Stimulated activated CD4-positive, alpha-beta T cell treated with anti-CD3 and anti-CD28 coated beads, Interleukin-4, amount 100 ng/mL, for 24 hours (primary cell): ENCODE data around the gene KRT33A.
"Not testable (repeated sequence)": the region's sequence is repeated elsewhere in the genome, so short reads cannot be mapped to it uniquely, and the experiment has no call there.

Experiments
- DNase-seq: peaks from one replicate; pipeline ENCODE4 v3.0.0-alpha.2; 2020

The KRT33A gene

DNA sequence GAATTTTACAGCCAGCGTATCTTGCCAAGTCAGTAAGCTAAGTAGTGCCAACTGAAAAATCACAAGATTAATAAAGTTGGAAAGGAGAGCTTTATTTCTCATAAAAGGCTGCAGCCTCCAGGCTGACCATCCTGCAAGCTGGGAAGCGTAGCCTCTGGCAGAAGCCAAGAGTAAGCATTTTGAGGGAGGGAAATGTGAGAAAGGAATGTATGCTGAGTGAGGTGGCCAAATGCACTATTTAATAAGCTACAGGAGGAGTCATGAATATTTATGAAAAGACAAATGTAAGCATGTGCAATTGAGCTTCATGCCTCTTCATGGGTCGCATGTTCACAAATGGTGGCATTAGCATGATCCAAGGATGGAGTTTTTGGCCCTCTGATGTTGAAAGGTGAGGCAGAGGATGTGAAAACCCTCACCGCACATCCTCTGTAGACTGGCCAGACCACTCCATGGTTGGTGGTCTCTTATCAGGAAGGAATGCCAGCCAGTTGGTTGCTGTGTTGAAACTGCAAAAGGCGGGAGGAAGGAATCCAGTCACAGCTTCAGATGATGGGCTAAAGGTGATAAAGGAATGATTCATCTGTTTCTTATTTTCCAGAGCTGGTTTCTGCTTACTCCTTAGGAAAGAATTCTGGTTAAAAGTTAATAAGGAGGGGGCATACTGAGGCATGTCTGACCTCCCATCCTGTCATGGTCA lies 9.8 kb upstream of the KRT33A start:
- DNase-seq, result no peak

DNA sequence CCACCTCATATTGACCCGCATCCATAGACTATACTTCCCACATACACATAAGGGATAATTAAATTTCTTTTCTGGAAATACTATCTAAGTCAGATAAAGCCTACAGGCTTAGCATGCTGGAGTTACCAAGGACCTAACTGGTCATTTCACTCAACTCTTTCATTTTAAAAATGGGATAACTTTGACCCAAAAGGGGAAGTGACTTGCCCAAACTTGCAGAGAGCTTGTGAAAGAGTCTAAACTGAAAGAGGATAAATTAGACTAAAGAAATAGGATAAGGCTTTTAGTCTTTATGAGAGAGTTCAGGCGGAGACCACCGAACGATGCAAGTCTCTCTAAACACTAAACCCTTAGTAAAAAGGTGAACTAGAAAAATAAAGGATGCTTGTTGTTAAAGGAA lies 3.9 kb upstream of the KRT33A start:
- DNase-seq, result no peak

DNA sequence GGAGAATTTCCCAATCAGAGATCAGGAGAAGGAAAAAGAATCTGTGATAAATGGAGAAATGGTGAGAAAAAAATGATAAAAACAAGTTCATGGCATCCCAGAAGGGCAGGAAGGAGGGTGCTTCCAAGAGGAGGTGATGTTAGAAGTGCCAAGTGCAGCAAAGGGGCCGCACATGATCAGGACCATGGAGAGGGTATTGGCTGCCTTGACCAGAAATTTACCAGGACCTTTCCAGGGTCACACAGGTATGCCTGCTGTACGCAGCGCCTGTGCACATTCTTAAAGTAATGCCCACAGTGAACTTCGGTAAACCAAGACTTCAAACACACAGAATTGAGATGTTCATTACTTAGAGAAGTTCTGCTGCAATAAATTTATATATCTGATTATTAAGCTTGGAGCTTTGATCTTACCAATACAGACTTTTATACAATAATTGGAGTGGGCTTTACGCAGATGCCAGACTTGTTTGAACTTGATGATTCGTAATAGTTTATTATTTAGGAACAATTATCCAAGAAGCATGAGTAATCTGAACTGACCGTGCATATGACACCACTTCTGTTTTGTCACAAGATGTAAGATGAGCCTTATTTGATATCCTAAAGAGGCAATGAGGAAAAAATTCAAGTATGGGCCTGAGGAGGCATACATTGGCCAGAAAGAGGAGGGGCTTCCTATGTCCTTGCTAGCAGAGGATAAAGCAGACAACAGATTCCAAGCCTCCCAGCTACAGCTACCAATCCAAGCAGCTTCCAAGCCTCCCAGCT lies 2.2 kb upstream of the KRT33A start:
- DNase-seq, result no peak

DNA sequence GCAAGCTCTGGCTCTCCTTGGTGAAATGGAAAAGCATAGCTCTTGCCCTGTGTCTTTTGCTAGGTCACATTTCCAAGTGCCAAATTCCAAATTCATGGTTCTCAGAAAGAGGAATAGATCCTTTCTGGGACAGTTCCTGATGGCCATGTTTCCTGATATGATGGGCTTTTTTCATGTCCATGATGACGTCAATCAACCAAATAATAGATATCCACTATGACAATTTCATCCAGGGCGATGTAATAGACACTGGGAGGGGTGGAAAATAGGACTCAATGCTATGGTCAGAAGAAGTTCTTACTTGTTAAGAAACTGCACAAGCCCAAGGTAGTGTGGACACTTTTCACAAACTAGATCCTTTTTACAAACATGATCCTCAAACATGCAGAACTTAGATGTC lies 549 bp upstream of the KRT33A start:
- no peak for DNase-seq

DNA sequence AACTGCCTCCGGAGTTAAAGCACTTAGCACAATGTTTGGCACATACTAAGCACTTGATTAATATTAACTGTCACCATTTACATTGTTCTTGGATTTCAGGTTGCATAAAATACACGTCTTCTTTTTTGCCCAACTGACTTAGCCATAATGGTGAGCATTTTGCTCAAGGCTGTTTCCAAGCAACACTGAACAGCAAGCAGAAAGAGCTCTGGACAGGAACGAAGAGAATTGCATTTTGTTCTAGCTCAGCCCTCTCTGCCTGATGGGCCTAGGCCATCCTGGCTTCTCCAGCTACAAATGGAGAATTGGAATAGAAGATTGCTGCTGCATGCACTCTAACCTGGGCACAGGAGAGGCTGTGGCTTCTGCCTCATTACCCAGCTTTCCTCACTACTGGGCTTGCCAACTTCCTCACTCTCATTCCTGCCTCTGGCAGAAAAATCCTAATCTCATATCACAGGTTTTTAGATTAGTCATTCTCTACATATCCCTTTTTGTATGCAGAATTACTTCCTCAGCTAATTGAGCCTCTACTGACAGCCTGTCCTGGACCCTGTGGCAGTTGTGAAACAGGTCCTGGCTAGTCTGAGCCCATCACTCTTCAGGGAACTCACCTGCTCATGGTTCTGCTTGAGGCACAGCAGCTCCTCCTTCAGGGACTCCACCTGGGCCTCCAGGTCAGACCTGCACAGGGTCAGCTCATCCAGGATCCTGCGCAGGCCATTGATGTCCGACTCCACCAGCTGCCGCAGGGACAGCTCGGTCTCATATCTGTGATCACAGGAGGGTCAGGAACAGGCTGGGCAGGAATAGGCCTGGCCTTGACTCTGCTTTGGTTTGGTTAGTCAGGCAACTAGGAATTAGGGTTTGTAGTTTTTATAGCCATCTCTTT lies 2.5 kb downstream of the KRT33A start:
- DNase-seq, result no peak

DNA sequence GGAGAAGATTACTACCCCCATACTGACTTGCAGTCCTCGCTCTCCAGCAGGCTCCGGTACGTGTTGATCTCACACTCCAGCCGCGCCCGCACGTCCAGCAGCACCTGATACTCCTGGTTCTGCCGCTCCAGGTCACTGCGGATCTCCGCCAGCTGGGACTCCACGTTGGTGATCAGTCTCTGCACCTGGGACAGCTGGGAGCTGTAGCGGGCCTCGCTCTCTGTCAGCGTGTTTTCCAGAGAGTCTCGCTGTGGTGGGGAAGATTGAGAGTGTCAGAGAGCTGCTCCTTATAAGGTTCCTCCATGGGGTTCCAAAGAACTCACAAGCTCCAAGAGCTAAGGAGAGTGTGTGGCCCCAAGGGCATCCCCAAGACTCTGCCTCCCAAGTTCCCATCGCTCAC lies 4.2 kb downstream of the KRT33A start:
- DNase-seq, result not testable (repeated sequence)

DNA sequence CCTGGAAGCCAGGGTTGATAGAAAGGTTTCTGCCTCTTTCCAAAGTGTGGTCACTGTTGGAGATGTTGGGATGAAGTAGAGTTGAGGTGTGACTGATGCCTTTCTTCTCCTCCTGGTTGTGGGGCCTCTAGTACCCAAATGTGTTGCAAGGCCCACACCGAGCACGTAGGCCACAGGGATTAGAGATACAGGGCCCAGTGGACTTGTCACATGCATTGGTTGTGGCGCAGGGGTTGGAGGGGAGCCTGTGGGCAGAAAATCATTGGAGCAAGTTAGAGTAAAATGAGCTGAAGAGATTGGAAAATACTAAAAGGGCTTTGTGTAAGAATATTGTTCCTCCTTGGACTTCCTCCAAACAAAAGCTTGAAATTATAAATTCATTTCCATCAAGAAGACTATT lies 4.6 kb downstream of the KRT33A start:
- no peak for DNase-seq

DNA sequence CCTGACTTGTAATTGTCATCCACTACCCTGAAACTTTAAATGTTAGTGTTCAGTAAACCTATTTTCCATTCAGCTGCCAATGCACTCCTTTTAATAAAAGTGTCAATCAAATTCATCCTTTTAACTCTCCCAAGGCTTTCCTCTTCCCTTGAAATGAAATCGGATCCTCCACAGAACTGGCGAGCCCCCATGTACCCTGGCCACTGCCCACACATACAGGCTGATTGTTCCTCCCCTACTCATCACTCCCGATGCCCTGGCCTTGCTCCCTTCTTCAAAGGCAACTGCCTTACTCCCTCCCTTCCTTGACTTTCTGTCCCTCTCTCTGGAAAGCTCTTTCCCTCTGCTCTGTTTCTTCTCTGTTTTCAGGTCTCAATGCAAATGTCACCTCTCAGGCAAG lies 7.6 kb downstream of the KRT33A start:
- DNase-seq, result no peak

DNA sequence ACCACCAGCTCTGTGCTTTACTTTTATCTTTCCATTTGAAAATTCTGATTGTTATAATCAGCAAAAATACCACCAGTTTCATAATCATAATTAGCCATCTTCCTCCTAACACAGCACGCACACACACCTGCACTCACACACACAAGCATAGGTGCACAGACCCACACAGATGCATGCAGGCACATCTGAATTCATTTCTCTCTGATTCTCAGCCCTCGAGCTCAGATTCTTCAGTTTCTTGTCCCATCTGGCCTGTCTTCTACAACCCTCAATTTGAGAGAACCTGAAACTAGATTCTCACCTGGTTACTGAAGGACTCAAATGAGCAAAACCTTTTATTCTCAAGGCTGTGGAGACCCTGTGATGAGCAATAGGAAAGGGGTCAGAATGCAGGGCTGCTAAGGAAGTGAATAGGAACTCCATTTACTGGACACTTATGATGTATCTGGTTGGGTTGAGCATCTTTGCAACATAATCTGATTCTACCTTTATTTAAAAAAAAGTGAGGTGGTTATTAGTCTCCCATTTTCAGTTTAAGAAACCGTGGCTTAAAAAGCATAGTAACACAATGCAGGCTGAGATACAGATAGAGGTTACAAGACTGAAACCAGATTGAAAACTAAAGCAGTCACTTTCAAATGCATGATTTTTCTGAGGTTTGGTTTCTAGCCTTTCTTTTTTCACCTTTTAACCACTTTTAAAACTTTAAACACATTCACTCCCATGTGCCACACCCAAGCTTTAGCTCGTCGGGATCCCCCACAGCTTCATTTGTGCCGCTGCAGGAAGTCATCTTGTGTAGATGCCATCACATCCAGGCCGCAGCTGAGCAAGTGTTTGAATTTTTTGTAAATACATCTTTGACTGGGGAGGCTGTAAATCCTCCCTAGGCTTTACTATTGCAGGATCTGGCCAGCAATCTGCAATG lies 9.4 kb downstream of the KRT33A start:
- peak; percentile 46 for DNase-seq

DNA sequence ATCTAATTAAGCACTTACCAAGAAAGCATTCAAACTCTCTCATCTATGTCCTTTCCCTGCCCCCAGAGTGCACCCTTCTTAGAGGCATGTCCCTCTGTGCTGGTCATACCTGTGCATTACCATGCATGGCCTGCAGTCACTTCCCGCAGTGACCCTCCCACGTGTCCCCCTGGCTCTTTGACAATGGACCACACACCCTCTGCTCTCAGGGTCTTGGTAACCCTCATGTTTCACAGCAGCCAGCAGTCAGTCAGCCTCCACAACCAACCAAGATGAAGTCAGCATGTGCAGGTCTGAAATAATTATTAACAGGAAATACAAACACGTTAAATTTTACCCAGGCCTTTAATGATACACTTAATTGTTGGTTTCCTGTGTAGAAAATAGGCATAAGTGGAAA lies 10.1 kb downstream of the KRT33A start:
- DNase-seq, result no peak

DNA sequence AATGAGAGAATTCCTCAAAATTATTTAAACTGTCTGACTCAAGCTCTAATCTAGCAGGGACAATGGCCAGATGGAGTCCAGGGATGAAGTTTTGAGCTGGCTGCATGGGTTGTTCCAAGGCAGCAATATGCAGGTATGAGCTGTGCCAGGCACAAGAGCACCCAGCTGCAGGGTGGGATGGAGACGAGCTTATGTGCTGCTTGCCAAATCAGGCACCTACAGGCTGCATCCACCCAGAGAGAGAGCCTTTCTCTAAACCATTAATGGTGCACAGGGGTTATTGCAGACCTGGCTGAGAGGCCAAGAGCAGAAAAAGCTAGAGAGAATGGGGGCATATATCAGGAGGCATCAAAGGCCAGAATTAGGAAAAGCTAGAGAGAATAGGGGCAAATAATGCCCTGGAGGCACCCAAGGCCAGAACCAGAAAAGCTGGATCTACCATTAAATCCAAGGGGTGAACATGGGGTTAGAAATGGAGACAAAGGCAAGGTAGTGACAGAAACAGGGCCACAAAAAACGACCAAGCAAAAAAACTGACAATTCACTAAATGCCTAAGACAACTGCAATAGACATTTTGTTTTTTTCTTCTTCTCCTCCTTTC lies 11.0 kb downstream of the KRT33A start:
- no peak for DNase-seq

DNA sequence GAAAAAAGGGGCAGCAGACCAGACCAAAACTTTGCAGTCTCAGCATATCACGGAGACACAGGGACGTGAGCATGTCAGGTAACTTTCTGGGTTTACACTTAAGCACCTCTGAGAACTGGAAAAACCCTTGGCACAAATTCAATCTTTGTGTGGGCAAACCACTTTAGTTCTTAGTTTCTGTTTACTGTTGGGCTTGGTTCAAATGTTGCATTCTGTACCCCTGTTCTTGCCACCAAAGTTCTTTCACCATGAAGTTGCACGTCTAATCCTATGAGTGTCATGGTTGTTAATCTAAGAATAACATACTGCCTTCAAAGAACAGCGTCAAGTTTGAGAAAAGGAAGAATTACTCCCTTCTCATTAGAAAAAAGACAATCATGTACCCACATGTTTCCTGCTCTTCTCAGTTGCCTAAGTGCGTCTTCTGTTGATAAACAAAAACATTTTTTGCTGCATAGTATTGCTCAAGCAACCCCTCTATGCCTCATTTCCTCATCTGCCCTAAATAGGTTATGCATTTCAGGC lies 11.6 kb downstream of the KRT33A start:
- peak; percentile 41 for DNase-seq

DNA sequence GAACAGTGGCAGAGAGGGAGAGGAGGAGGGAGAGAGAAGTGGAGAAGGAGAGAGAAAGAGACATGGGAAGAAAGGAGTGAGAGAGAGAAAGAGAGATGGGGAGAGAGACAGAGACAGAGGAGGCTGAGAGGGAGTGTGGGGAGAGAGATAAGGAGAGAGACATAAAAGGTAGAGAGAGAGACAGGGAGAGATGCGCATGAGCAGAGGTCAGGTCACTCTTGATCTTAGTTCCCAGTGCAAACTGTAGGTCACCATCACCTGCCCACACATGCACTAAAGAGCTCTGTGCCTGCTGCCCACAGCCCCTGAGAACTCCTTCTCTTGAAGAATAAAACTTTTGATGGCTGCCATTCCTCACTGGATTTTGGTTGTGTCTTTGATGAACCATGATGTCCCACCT lies 14.9 kb downstream of the KRT33A start:
- DNase-seq, result no peak

DNA sequence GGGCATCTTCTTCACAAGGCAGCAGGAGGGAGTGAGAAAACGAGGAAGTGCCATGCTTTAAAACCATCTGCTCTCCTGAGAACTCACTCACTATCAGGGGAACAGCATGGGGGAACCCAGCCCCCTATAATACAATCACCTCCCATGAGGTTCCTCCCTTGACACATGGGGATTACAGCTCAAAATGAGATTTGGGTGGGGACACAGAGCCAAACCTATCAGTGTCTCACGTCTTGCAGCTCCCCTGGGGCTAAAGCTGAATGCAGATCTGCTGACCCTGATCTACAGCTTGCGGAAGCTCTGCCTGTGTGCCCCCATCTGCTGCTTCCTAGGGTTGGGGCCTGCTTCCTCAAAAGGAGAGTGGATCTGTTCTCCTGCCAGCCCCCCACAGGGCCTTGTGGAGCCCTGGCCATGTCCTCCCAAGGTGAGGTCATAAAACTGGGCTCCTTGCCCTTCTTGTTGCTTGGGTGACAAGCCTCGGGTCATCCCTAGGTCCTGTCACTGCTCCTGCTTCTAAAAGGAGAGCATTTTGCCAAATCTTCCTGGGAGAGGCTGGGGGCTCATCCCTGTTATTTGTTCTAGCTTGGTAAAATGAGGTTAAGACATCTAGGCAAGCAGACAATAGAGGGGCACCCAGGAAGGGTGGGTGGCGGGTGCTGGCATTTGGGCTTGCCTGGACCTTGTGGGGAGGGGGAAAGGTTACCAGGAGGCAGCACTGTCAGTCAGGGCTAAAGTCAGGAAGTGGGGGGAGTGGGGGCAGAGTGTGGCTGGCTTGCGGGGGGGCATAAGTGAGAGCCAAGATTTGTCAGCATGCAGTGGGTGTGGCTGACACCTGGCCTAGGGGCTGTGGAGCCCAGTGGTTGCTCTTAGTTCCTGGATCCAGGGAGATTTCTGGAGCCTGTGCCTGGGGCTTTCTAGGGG lies 16.0 kb downstream of the KRT33A start:
- DNase-seq, result no peak

DNA sequence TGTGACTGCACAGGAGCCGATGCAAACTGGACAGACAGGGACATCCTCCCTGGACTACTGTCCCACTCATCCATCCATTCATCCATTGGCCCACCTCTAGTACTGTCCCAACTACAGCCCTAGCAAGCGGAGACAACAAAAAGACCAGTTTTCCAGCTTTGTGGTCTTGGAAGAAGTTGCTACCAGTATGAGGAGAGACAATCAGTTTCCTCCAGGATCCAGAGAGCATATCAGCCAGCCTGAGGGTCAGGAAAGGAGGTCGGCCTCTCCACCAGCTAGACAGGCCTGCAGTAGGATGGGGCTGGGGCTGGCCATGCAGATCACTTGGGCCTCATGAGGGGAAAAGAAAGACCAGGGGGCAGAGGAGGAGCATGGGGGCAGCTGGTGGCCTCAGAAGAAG lies 16.8 kb downstream of the KRT33A start:
- DNase-seq, result no peak

DNA sequence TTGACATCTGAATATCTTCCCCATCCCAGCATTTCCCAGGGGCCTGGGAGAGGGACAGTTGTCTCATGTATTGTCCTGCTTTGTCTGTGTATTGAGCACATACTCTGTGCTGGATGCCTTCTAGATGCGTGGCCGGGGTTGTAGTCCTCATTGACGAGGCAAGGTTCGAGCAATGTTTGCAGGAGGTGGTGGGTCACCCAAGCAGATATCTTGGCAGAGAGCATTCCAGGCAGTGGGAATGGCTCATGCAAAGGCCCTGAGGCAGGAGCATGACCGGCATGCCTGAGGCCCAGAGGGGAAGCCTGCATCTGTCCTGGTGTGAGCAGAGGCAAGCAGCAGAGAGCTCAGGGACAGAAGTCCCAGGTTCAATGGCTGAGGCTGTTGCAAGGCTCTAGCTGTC lies 17.5 kb downstream of the KRT33A start:
- DNase-seq, result no peak

DNA sequence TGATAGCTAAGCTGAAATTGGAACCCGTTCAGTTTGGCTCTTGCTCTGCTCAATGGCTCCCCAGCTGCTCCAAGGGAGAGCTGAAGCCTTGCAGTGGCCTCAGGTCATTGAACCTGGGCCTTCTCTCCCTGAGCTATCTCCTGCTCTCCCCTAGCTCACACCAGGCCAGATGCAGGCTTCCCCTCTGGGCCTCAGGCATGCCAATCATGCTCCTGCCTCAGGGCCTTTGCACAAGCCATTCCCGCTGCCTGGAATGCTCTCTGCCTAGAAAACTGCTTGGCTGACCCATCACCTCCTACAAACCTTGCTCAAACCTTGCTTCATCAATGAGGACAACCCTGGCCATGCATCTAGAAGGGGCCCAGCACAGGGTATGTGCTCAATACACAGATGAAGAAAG lies 18.4 kb downstream of the KRT33A start:
- no peak for DNase-seq

DNA sequence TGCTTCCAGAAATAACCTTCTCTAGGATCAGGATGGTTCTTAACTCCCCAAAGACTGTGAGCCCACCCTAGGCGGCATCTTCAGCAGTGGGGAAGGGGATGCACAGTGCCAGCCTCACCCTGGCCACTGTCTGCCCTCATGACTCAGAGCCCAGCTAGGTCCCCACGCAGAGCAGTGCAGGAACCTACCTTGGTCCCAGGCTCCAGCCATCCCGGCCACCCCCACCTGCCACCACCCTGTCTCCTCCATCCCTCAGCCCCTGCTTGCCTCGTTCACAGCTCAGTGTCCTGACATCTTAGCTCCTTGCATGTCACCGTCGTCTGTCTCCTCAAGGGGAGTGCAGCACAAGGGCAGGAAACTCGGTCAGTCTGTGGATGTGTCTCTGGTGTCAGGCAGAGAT lies 19.0 kb downstream of the KRT33A start:
- no peak for DNase-seq

DNA sequence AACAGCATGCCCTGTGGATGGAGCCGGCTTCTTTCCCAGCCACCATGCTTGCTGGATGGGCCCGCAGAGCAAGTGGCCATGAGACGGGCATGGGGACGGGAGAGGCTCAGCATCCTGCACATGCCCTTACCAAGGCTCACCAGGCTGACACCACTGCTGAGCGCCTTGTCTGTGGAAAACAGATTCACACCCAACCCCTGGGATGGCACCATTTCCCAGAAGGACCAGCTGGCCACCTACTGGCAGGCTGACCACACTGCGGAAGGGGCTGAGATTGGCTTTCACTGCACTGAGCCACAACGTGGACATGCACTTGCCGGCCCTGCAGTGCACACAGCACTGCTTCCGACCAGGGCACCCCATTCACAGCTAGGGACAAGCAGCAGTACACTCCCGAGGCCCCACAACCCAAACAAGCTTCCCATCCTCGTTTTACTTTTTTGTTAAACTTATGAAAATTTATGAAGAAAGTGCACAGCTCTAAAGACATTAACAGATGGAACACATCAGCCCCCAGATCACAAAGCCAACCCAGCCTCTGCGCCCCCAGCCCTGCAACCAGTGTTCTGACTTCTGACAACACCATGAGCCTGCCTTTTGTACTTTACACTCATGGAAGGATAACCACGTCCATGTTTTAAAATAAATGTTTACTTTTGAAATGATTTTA lies 21.2 kb downstream of the KRT33A start:
- DNase-seq, result no peak

DNA sequence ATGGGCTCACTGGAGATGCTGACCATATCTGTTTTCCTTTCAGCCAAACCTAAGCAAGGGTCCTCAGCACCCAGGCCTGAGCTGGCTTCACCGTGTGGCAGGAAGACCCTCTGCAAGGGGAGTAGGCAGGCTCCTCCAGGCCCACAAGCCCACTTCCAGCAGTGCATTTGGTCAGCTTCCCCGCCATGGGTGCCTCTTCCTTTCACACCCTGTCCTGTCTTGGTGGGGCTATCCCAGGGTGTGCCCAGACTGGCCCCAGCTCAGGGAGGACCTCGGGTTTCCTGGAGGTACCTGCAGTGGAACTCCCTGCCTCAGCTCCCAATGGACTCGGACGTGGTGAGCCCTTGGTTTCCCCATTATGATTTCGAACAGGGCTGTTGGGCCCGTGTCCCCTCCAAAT lies 22.4 kb downstream of the KRT33A start:
- DNase-seq, result no peak
